ENCODE results near the gene MBOAT7.

DNA sequence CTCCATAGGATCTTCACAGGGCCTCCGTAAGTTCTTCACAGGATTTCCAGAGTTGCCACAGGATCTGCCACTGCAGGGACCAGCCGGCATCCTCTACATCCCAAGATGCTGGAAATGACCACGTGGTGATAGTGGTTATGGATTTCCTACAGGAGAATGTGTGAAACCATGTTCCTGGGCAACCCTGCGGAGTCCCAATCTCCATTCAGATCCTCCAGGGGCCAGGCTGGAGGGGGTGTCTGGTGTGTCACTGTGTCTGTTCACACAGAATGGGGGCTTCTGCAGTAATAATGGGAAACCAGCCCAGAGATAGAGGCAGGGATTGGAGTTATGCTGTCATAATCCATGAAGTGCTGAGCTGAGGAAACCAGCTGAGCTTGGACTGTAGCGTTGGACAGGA, 44.6 kb upstream of the MBOAT7 start:
- TF ChIP-seq, protein P1, sequence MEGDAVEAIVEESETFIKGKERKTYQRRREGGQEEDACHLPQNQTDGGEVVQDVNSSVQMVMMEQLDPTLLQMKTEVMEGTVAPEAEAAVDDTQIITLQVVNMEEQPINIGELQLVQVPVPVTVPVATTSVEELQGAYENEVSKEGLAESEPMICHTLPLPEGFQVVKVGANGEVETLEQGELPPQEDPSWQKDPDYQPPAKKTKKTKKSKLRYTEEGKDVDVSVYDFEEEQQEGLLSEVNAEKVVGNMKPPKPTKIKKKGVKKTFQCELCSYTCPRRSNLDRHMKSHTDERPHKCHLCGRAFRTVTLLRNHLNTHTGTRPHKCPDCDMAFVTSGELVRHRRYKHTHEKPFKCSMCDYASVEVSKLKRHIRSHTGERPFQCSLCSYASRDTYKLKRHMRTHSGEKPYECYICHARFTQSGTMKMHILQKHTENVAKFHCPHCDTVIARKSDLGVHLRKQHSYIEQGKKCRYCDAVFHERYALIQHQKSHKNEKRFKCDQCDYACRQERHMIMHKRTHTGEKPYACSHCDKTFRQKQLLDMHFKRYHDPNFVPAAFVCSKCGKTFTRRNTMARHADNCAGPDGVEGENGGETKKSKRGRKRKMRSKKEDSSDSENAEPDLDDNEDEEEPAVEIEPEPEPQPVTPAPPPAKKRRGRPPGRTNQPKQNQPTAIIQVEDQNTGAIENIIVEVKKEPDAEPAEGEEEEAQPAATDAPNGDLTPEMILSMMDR (IDR thresholded peaks at IDR 0.05), result no peak
- no peak for TF ChIP-seq POLR2A (IDR thresholded peaks at IDR 0.05)

All from Peyer's patch (tissue), 4 donors.